Embryonic facial prominence (tissue), 1 donor: ENCODE results near the gene POC1B.
"Not testable (repeated sequence)": the region's sequence is repeated elsewhere in the genome, so short reads cannot be mapped to it uniquely, and the experiment has no call there.

Source experiments
- DNase-seq: peaks from one replicate; pipeline ENCODE4 v3.0.0-alpha.2; 2016; ENCODE audit errors: extremely low spot score

Gene POC1B

DNA sequence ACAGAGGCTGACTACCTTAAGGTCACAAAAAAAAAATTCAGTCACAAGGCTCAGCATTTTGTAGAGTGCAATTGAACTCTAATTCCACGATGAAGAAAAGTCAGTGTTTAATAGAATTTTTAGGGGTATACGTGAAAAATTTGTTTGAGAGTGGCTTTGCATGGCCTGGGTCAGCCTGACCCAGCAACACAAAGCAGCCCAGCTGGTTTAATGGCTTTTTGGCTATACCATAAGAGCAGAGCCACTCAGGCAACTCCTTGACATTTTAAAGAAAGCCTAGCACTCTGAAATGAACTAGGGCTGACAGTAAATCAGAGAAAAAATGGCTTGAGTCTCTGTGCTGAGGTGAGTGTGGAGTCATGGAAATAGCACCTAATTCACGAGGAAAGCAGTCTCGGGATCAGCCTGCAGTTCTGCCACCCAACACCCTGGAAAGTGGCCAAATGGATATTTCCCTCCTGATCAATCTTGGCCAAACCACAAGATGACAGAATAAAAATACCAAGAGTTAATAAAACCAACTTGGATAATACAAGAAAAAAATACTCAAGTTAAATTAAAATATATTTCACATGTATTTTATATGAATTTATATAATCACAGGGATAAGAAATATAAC lies 60.8 kb downstream of the POC1B start:
- no peak for DNase-seq

DNA sequence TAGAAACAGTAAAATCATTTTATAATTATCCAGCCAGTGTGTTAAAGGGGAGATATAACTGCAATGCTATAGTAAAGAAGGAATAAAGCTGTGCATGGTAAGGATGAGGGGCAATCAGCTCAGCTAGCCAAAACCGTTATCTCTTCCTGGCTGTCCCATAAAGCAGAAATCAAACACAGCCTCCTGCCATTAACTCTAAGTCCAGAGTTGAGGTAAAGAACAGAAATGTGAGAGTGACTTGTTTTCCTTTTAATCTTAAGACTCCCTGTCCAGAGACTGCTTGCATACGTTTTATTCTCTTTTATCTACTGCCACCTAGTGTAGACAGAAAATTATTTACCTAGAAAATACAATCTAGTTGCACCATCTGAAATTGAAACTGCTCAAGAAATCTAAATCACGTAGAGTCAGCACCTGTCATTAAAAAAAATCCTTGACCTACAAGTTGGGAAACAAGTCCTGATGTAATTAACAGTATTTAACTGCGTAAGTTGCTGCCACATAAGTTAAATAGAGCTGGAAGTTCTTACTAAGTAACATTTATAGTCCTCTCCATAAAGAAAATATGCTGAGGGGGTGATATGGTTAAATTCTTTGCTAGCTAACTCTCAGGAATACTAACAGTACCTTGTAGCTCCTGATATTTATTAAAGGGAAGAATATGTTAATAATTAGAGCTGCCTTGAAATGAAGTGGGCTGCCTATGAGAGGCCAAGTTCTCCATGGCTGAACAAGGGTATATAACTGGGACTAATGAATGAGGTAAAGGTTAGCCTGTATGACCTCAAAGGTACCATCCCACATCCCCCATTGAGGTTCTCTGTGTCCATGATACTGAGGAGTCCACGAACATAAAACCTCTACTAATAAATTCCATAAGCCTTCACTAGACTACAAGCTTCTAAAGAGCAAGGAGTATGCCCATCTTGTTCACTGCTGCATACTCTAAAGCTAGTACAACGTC lies 63.9 kb downstream of the POC1B start:
- peak; percentile 66 for DNase-seq

DNA sequence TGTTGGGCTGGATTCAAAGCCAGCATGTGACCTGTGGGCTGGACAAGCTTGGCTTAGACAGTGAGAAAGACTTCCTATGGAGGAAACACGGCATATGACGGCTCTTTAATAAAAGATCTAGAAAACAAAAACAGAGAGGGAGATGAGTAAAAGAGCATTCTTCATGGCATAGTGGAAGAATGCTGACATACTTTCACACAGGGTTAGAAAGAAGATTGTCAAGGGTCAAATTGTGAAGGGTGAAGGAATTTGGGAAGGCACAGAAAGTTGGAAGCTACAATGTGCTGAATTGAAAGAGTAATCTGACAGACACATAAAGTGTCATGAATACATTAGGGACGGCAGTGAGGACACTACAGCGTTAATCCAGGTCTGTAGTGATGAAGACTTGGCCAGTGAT lies 64.7 kb downstream of the POC1B start:
- DNase-seq: no peak

DNA sequence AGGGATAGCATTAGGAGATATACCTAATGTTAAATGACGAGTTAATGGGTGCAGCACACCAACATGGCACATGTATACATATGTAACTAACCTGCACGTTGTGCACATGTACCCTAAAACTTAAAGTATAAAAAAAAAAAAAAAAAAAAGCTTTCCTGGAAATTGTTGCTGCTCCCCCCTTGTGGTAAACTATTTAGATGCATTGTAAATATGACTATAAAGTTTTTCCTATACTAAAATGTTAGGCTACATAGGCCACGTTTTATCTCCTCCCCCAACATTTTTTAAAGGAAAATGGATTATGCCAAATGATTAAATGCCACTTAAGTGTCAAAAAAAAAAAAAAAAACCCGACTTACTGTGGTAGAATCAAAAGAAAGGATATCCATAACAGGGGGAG lies 66.6 kb downstream of the POC1B start:
- DNase-seq: not testable (repeated sequence)

DNA sequence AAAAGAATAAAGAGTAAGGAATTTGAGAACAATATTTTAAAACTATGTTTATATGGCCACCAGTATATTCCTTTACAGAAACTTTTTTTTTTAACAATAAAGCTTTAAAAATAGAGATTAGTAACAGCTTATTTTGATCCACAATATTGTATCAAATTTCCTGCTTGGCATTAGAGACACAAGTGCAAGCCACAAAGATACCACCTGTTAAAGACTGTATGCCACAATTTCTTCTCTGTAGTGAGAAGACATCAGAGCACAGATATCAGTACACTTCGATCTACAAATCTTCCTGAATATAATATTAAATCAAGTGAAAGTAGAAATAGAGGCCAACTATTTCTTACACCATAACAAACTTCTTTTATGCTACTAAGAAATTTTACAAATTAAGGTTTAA lies 69.3 kb downstream of the POC1B start:
- DNase-seq: no peak

DNA sequence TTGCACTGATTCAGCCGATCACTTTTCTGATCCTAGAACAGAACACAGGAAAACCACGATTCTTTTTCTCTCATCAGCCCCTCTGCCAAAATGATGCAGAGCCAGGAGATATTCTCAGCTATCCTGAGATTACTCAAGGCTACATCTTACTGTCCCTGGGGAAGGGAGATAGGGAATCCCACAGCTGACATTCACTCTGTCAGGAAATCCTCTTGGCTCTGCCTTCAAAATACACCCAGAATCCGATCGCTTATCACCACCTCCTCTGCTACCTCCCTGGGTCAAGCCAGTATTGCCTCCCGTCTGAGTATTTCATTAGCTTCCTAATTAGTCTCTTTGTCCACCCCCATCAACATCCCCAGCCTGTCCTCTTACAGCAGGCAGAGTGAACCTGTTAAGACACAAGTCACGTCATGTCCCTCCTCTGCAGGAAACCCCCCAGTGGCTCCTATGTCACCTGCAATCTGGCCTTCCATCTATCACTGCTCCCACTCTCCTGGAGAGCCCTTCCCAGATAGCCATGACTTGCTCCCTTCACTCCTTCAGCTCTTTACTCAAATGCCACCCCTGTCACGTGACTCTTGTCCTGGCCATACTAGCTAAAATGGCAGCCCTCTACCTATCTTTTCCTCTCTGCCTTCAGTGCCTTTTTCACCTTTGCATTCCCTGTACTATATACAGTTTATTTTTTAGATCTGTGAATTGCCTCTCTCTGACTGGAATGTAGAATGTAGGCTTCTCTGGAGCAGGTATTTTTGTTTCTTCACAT lies 71.6 kb downstream of the POC1B start:
- no peak for DNase-seq

DNA sequence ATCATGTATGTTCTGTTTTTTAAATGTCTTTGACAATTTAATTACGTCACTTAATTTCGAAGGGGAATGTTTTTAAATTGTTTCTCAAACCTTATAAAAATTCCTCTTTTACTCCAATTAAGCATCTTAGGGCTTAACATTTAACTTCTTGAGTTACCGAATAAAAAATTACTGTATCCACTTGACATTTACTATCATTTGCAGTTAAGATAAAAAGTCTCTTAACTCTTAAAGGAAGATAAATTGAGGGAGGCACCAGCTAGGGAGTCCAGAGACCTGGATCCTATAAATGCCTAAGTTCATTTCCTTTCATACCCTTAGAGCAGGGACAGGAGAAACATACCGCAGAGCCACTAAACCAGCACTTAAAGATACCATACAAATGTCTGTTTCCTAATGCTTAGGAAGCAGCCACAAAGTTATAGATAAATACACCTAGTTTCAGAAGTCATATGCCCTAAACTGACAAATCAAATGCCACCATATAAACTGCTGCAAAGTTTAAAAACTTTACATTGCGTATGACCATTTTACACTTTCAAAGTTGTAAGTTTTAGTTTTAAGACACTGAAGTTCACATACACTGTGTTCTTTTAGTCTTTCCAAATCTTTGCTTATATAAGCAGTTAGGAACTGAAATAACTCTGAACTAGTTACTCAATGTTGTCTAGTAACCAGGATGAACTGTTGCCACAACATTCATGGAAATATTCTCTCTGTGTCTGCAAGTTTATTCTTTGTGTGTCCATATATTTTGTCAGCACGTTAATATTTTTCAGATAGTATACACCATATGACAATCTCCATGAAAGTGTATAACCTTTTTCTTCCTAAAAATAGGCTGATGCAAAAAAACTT lies 72.5 kb downstream of the POC1B start:
- no peak for DNase-seq

DNA sequence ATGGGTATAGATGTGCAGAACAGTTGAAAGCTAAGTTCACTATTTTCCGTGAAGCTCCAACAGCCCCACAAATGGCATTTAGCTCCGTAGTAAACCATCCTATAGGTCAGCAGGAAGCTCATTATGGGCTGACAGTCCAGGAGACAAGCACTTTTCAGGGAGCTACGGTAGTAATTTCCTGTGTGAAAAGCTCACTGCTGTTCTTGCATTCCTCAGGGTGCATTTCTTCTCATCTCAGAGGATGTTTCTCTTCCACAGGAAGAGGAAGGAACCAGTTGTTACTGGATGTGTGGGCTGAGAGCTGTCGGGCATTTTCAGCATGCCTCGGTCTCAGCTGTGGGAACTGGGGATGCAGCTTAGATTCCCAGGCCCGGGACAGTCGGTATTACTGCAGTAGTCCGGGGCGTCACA lies 74.0 kb downstream of the POC1B start:
- DNase-seq: no peak

DNA sequence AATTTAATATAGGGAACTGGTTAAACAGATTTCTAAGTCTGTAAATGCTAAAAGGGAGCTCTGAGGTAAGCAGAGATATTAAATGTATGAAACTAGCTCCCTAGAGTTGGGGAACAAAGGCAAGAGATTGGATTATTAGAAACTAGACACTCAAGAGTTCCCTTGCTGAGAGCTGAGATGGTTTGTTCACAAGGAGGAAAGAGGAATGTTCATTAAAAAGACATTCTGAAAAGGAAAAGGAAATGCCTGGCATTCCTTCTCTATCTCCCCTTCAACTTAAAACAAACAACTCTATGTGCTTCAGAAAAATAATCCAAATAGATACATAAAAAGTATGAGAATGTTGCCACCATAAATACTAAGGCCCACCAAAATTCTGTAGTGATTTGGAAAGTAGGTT lies 74.9 kb downstream of the POC1B start:
- no peak for DNase-seq

DNA sequence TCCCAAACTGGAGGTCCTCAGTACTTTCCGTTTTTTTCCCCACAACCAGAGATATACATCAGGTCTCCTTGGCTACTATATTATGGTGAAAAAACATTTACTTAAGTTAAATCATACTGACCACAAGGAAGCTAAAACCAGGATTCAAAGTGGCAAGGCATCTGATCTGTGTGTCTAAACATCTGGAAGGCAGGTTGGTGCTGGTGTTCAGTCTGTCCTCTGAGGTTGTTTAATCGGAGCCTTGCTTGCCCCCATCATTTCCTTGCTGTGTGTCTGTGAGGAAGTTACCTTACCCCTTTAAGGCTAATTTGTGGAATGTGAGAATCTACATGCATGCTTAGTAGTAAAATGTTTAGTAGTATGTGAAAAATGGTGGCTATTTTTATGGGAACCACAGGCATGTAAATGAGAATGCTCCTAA lies 76.9 kb downstream of the POC1B start:
- no peak for DNase-seq

DNA sequence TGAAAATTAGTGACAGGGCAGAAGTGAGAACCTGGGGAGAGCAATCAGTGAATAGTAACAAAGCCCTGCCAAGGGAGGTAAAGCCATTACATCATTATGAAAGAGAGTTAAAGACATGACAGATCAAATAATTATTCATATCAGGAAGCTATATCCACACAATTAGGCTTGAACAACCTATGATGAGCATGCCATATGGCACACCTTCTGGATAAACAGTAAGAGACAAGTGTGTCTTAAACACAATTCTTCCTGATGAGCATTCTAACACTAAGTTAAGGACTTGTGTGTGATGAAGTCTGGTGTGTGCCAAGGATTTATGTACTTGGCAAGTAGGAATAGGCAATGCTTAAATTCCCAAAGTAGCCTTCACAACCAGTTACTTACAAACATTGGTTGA lies 77.3 kb downstream of the POC1B start:
- no peak for DNase-seq

DNA sequence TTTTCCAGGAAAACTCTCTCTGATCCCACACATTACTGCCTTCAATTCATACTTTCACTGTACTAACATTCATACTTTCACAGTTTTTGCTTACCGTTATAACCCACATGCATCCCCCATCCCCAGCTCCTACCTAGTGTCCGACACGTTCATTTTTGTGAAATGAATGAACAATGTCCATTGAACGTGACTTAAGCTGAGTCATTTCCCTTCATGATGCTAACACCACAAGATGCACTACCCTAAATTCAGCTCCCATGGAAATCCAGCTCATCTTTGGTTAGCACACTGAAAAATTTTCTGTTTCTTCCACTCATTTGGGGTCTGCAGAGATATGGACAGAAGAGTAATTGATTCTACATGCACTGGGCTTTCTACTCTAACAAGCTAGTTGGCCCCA lies 85.9 kb downstream of the POC1B start:
- DNase-seq: no peak

DNA sequence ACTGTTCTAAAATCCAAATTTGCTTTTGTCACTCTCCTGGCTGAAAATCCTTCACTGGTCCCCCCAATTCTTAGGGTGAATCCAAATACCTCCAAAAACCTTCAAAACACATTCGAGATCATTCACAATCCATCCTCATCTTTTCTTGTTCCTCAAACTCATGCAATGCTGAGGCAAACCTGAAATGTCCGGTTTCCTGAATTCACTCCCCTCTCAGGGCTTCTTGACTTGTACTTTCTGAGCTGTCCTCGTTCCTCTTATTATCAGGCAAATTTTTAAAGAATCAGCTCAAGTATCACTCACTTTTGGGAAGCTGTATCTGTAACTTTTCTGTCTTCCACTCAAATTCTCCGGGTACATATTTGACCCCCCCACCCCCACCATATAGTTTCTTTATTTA lies 88.6 kb downstream of the POC1B start:
- no peak for DNase-seq

DNA sequence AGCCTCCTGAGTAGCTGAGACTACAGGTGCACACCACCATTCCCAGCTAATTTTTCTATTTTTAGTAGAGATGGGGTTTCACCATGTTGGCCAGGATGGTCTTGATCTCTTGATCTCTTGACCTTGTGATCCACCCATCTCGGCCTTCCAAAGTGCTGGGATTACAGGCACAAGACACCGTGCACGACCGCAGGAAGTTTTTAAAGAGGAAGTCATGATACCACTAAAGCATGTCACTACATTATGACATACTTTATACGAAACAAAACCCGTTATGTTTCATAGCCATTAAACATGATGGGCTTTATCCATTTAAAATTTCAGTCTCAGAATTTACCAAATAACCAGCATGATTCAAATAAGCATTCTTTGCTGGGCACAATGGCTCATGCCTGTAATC lies 89.8 kb downstream of the POC1B start:
- no peak for DNase-seq

DNA sequence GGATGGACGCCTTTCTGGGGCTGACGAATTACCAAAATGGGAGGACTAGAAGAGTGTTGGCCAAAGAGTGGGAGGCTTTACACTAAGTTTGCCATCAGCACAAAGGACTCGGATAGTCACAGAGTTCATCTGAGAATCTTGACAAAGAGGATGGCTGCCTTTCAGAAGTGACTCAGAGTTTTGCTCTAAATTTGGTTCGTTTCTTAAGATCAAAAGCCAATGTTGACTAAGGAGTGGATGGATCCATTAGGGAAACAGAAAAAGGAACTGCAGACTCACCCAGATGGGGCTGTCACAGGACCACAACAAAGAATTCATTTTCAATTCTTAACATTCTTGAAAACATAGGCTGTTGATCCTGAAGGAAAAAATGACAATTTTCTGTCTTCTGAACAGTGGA lies 92.2 kb downstream of the POC1B start:
- no peak for DNase-seq

DNA sequence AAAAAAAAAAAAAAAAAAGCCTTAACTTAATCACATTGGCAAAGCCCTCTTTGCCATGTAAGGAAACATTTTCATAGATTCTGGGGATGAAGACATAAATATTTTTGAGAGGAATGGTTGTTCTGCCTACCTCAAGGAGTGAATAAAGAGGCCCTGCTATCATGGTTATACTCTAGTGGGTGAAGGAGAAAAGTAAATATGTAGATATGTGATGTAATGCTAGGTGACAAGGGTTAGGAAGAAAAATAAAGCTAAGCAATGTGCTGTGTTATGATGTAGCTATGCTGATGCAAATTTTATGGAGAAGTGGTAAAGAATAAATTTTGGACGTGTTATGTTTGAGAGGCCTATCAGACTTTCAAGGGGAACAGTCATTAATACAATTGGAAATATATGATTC lies 93.5 kb downstream of the POC1B start:
- DNase-seq: no peak

DNA sequence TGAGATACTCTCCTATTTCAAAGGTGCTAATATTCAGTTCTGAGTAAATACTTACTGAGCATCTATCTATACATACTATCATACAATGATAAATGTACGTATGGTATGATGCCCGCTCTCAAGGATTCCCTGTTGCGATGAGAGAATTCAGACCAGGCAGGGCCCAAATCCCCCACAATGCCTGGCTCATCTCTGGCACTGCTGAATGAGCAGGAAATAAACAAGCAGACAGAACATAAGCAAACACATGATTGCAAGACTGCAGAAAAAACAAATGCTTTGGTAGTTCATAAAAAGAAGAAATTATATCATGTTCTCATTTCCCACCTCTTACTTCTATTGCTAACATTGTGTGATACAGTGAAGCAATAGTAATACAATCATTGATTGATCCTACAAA lies 96.3 kb downstream of the POC1B start:
- no peak for DNase-seq

DNA sequence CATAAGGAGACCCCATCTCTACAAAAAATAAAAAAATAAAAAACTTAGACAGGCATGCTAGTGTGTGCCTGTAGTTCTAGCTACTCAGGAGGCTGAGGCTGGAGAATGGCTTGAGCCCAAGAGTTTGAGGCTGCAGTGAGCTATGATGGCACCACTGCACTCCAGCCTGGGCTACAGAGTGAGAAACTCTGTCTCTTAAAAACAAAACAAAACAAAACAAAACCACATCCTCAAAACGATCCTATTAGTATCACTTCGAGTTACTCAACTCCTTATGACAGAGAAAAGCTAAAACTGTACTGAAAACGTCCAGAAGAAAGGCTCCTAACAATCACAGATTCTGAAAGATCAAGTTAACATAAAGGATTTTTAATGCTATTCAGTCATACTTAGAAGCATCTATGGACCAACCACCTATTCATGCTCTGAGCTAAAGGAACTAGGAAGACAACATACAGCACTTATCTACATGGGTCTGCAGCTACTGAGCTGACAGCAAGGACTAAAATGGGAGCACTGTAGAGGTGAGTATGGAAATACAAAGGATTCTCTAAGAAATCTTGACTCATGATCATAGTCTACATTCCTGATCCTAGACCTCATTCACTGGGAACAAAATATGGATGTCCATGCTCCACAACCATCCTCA lies 98.2 kb downstream of the POC1B start:
- no peak for DNase-seq

DNA sequence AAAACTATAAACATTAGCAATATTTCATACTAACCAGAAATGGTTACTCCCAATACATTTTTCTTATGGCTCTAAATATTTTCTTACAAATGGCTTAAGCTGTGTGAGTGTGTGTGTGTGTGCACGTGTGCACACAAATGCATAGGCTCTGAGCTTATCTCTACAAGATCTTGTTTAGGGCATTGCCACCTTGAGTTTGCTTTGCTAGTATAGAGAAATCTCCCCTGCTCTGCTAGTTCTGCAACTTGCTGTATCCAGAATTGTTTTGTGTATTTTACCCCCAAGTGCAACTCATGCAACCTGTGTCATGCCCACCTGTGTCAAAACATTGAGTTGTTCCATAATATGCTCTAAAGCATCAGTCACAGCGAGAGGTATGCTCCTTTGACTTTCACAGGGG lies 101.0 kb downstream of the POC1B start:
- DNase-seq: no peak

DNA sequence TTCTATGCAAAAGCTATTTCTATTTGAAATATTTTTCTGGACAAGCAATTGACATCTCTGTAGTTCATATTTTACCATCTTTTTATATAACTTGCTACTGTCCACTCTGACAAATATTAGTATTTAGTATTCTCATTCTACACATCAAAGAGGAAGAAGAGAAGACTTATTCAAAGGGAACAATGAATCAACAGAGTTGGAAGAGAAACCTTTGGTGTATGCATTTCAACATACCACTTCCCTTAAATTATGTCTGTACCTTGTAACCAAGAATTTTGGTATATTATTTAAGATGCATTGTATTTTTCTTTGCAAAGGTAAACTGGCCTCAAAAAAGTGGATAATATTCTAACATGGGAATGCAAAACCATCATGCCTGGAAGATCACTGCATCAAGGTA lies 101.5 kb downstream of the POC1B start:
- no peak for DNase-seq
